PC-9 (cell line): ENCODE data around the gene LHX6. TPM values are rescaled to one million over a fixed set of nuclear protein-coding genes. Genes with fewer than 3 reads are reported as not detected.

Source experiments
- BruUV-seq: library from RNA; stranded (reverse); fragments of 400-500 nt; replicated peaks from 2 replicates; lab custom pipeline; 2021; lab: Mats Ljungman, UMichigan
- CTCF ChIA-PET: fragments of 300-600 bp; sonication (Branson Sonifier 250); formaldehyde crosslinking; loops from one replicate; lab custom pipeline; 2022; ENCODE audit warnings: antibody characterized with exemption; lab: Charles Lee
- POLR2A ChIA-PET: fragments of 300-600 bp; sonication (Branson Sonifier 250); formaldehyde crosslinking; loops from one replicate; lab custom pipeline; 2022; ENCODE audit warnings: antibody characterized with exemption; ENCODE audit not compliant: unreplicated experiment; lab: Charles Lee
- DNase-seq, 2 experiments: peaks; one replicate each; pipeline versions ENCODE4 v3.0.0 to v3.0.0-alpha.2; 2015 to 2022; ENCODE audit warnings: mixed read lengths in 1 of 2
- H2AFZ ChIP-seq: fragments of 200-600 bp; sonication (generic); 2 replicates; pipeline ENCODE4 v1.8.1; 2017; ENCODE audit warnings: antibody characterized with exemption
- H3F3A ChIP-seq: fragments of 200-600 bp; sonication (generic); 2 replicates; pipeline ENCODE4 v1.8.1; 2017; ENCODE audit warnings: antibody characterized with exemption, mild to moderate bottlenecking, low read depth; ENCODE audit not compliant: insufficient read depth
- H3K27ac ChIP-seq: fragments of 200-600 bp; sonication (generic); 2 replicates; pipeline ENCODE4 v1.6.1; 2016; ENCODE audit warnings: mixed run types
- H3K27me3 ChIP-seq: fragments of 200-600 bp; sonication (generic); 2 replicates; pipeline ENCODE4 v1.6.1; 2016; ENCODE audit warnings: low read depth, mixed run types; ENCODE audit not compliant: insufficient read depth
- H3K36me3 ChIP-seq: fragments of 200-600 bp; sonication (generic); 2 replicates; pipeline ENCODE4 v1.6.1; 2016; ENCODE audit warnings: low read depth, mixed run types
- H3K4me1 ChIP-seq: fragments of 200-600 bp; sonication (generic); replicated peaks from 2 replicates; pipeline ENCODE4 v1.6.1; 2016; ENCODE audit warnings: mixed run types; ENCODE audit not compliant: insufficient read depth
- H3K4me2 ChIP-seq: fragments of 200-600 bp; sonication (generic); 2 replicates; pipeline ENCODE4 v1.6.1; 2017; ENCODE audit warnings: mixed run types
- H3K4me3 ChIP-seq: fragments of 200-600 bp; sonication (generic); 2 replicates; pipeline ENCODE4 v1.6.1; 2016; ENCODE audit warnings: mixed run types
- H3K79me2 ChIP-seq: fragments of 200-600 bp; sonication (generic); 2 replicates; pipeline ENCODE4 v1.6.1; 2017; ENCODE audit warnings: low read depth, mixed run types
- H3K9me2 ChIP-seq: fragments of 200-600 bp; sonication (generic); 2 replicates; pipeline ENCODE4 v1.8.1; 2017; ENCODE audit warnings: mild to moderate bottlenecking; ENCODE audit not compliant: insufficient read depth
- H3K9me3 ChIP-seq: fragments of 200-600 bp; sonication (generic); 2 replicates; pipeline ENCODE4 v1.8.1; 2016; ENCODE audit warnings: low read depth; ENCODE audit not compliant: insufficient read depth
- H4K20me1 ChIP-seq: fragments of 200-600 bp; sonication (generic); 2 replicates; pipeline ENCODE4 v1.8.1; 2017; ENCODE audit not compliant: insufficient read depth
- EZH2 ChIP-seq: fragments of 200-600 bp; sonication (generic); IDR thresholded peaks from 2 replicates; pipeline ENCODE4 v1.8.0; 2017; ENCODE audit warnings: antibody characterized with exemption, low read depth
- intact Hi-C: fragments of 100-400 bp; cut with micrococcal nuclease; formaldehyde crosslinking; loops from one replicate; pipeline ENCODE4 v1.10.0; 2022; ENCODE audit not compliant: unreplicated experiment
- total RNA-seq: library from RNA; stranded (reverse); gene quantifications from 2 replicates; pipeline ENCODE4 v1.2.3, GENCODE V29; 2021
- TF ChIP-seq, protein P1 (sequence below): fragments of 200-600 bp; sonication (generic); conservative IDR thresholded peaks from 2 replicates; pipeline ENCODE4 v1.6.1; 2017; ENCODE audit warnings: mixed run types, antibody characterized with exemption, mild to moderate bottlenecking, moderate library complexity

LHX6 gene
- total RNA-seq, 1 experiment from 2014 or later: not detected

DNA sequence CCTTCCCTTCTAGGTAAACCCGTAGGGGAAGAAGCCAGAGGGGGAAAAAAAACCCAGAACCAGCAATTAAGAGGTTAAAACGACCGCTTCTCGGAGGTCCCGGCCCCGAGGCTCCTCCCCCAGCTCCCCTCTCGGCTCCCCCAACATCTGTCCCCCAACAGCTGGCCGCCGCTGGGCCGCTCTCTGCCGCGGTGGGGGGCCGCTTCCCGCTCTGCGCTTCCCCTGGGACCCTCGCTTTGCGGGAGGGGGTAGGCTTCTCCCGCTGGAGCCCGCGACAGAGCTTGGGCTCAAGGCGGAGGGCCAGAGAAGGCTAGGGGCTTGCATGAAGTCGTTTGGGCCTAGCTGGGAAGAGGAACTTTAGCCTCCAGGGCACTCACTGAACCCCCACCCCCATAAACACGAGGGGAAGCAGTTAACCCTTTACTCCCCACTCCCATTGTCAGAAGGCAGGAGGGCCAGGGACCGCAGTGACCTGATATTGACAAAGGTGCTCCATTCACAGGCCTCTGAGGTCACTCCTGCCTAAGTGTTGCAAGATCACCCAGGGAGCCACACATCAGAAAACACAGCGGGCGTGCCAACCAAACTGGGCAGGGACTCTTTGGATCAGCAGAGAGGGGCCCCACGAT is 7.5 kb downstream of the LHX6 start:
- intact Hi-C loops: no loop called here
- POLR2A ChIA-PET: no interaction called here
- H3K9me2 ChIP-seq: no peaks in the 10 kb centered on the region
- H2AFZ ChIP-seq: no peak overlapping the region
- no peaks in the 10 kb centered on the region for H4K20me1 ChIP-seq
- no peaks in the 10 kb centered on the region for H3K36me3 ChIP-seq
- no peak overlapping the region for H3K27ac ChIP-seq
- H3F3A ChIP-seq: peaks cover 7% of the 10 kb centered on the region; the same call in 1 of the 2 replicates
- CTCF ChIA-PET: no interaction called here
- no peaks in the 10 kb centered on the region for H3K4me1 ChIP-seq
- H3K4me2 ChIP-seq: no peak overlapping the region
- no peaks in the 10 kb centered on the region for H3K9me3 ChIP-seq
- no peak overlapping the region for H3K4me3 ChIP-seq
- TF ChIP-seq, protein P1, sequence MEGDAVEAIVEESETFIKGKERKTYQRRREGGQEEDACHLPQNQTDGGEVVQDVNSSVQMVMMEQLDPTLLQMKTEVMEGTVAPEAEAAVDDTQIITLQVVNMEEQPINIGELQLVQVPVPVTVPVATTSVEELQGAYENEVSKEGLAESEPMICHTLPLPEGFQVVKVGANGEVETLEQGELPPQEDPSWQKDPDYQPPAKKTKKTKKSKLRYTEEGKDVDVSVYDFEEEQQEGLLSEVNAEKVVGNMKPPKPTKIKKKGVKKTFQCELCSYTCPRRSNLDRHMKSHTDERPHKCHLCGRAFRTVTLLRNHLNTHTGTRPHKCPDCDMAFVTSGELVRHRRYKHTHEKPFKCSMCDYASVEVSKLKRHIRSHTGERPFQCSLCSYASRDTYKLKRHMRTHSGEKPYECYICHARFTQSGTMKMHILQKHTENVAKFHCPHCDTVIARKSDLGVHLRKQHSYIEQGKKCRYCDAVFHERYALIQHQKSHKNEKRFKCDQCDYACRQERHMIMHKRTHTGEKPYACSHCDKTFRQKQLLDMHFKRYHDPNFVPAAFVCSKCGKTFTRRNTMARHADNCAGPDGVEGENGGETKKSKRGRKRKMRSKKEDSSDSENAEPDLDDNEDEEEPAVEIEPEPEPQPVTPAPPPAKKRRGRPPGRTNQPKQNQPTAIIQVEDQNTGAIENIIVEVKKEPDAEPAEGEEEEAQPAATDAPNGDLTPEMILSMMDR: no peak
- no peak for TF ChIP-seq EZH2
- no peaks in the 10 kb centered on the region for H3K79me2 ChIP-seq
- H3K27me3 ChIP-seq: 0 out of 2 replicates have a peak, but pooled peaks cover 2% of the 10 kb centered on the region
- DNase-seq: no peak
- no TSS peak for BruUV-seq

DNA sequence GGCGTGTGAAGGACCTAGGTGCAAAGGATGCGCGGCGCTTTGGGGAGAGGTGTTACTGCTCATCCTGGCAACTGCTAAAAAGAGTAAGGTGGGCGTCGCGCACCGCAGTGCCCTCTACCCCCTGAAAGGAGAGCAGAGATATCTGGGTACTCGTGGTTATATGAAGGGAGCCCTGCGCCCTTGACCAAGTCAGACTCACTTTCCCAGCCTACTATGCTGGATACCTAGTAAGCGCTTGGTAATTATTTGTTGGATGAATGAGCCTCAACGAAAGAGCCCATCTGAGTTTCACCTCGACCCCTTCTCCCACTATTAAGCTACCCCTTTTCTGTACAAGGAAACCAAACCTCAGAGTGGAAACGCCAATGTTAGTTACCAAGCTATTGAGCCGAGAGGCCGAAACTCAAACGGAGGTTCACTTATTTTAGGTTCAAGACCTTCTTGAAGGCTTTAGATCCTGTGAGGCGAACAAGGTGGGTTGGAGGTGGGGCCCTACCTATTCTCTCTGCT is 8.0 kb downstream of the LHX6 start:
- no peaks in the 10 kb centered on the region for H3K9me3 ChIP-seq
- no peaks in the 10 kb centered on the region for H3K36me3 ChIP-seq
- intact Hi-C loops: no loop called here
- H3K9me2 ChIP-seq: no peaks in the 10 kb centered on the region
- no peaks in the 10 kb centered on the region for H4K20me1 ChIP-seq
- no peak overlapping the region for H3K4me2 ChIP-seq
- TF ChIP-seq, protein P1: no peak
- TF ChIP-seq EZH2: no peak
- no peaks in the 10 kb centered on the region for H3K4me1 ChIP-seq
- POLR2A ChIA-PET: no interaction called here
- BruUV-seq: no TSS peak
- H3K27me3 ChIP-seq: no peaks in the 10 kb centered on the region
- no peak for DNase-seq
- no peak overlapping the region for H2AFZ ChIP-seq
- H3K79me2 ChIP-seq: no peaks in the 10 kb centered on the region
- CTCF ChIA-PET: no interaction called here
- peaks cover 7% of the 10 kb centered on the region; the same call in 1 of the 2 replicates for H3F3A ChIP-seq
- no peak overlapping the region for H3K27ac ChIP-seq
- H3K4me3 ChIP-seq: no peak overlapping the region

DNA sequence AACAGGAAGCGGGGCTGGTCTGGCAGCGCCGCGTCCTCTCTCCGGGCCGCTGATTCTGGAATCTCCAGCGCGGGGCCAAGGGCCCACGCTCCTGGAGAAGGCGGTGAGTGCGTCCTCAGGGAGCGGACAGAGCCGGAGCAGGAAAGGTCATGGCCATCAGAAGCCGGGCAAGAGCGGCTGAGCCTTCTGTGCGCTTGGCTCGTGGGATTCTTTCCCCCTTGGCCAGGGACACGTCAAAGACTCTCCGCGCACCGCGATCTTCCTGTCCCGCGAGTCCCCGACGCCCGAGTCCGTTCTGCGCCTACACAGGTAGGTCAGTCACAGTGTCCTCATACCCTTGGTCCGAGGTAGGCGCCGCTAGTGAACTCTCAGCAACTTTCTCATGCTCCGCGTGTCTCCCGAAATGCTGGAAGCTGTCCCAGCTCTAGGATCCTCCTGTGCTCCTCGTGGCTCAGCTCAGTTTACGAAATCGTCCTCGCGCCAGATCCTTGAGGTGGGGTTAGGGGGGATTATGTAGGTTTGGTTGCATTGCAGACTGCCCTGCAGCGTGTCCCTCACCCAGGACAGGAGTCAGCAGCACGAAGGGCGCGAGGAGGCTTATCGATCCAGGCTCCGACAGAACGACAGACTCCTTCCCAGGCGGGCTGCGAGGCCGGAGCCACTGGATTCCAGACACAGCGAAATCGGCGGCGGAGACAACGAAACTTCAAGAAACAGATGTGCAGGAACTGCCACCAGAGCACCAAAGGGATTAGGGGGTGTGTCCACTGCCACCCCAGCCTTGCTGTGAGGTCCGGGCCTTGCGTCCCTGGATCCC is 8.7 kb downstream of the LHX6 start:
- POLR2A ChIA-PET: no interaction called here
- no peak for DNase-seq
- no TSS peak for BruUV-seq
- no peaks in the 10 kb centered on the region for H3K9me3 ChIP-seq
- no peaks in the 10 kb centered on the region for H4K20me1 ChIP-seq
- intact Hi-C loops: no loop called here
- H3K79me2 ChIP-seq: no peaks in the 10 kb centered on the region
- CTCF ChIA-PET: no interaction called here
- no peak for TF ChIP-seq EZH2
- TF ChIP-seq, protein P1: no peak
- H3K27me3 ChIP-seq: no peaks in the 10 kb centered on the region
- no peaks in the 10 kb centered on the region for H3K4me1 ChIP-seq
- no peak overlapping the region for H2AFZ ChIP-seq
- no peaks in the 10 kb centered on the region for H3K36me3 ChIP-seq
- no peaks in the 10 kb centered on the region for H3K9me2 ChIP-seq
- no peak overlapping the region for H3K27ac ChIP-seq
- H3K4me3 ChIP-seq: no peak overlapping the region
- peaks cover 7% of the 10 kb centered on the region; the same call in 1 of the 2 replicates for H3F3A ChIP-seq
- H3K4me2 ChIP-seq: no peak overlapping the region
